Type B pancreatic cell (in vitro differentiated cells): ENCODE data around the gene WWC1. TPM values are rescaled to one million over a fixed set of nuclear protein-coding genes. Genes with fewer than 3 reads are reported as not detected.

ENCODE experiments used
- DNase-seq: peaks from one replicate; pipeline ENCODE4 v3.0.0; 2021; ENCODE audit warnings: mixed read lengths; ENCODE audit not compliant: unreplicated experiment; ENCODE audit errors: extremely low spot score
- H3K27ac Mint-ChIP-seq: 2 replicates; pipeline ENCODE4 v1.8.0; 2021; ENCODE audit warnings: mild to moderate bottlenecking, mixed read lengths
- H3K27me3 Mint-ChIP-seq: 2 replicates; pipeline ENCODE4 v1.8.0; 2021; ENCODE audit warnings: mixed read lengths
- H3K36me3 Mint-ChIP-seq: 2 replicates; pipeline ENCODE4 v1.8.0; 2021; ENCODE audit warnings: mixed read lengths
- H3K4me1 Mint-ChIP-seq: one replicate; pipeline ENCODE4 v1.8.0; 2021; ENCODE audit warnings: mixed read lengths; ENCODE audit not compliant: unreplicated experiment
- H3K4me3 Mint-ChIP-seq: 2 replicates; pipeline ENCODE4 v1.8.0; 2021; ENCODE audit warnings: mild to moderate bottlenecking, mixed read lengths
- H3K9me3 Mint-ChIP-seq: 2 replicates; pipeline ENCODE4 v1.8.0; 2021; ENCODE audit warnings: mixed read lengths
- total RNA-seq: library from RNA; stranded (reverse); gene quantifications from 2 replicates; pipeline ENCODE4 v1.2.1, GENCODE V29; 2021; ENCODE audit warnings: low replicate concordance
- TF ChIP-seq, protein P1 (sequence below): fragments of 200-600 bp; sonication (generic); conservative IDR thresholded peaks from 2 replicates; pipeline ENCODE4 v1.5.0; 2021; ENCODE audit warnings: antibody characterized with exemption, mild to moderate bottlenecking

WWC1 gene
- total RNA-seq, 1 donor from 2014 or later, result 80.1 TPM

DNA sequence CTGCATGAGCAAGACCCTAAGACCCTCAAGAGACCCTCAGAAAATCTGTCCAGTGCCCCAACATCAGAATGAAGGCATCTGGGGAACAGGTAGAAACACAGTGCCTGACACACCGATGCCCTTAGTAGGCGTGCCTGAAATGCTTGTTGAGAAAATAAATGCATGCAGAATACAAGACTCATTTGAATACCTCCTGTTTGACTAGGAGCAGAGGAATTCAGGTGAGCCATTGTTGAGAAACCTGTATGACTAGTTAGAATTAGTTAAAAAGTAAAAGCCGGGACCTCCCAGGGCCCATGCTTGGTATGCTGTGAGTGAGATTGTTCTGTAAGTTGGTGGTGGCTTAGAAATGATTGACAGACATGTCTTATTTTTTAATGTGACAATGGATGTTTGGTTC, 55.0 kb downstream of the WWC1 start:
- Mint-ChIP-seq H3K27me3 (peaks cover 3% of the 10 kb centered on the region), H3K4me3 (peak overlapping the region; percentile 83), H3K27ac (peak overlapping the region; percentile 98), H3K4me1 (peaks cover 44% of the 10 kb centered on the region), H3K9me3 (no peaks in the 10 kb centered on the region), H3K36me3 (peaks cover 29% of the 10 kb centered on the region)
- TF ChIP-seq, protein P1, sequence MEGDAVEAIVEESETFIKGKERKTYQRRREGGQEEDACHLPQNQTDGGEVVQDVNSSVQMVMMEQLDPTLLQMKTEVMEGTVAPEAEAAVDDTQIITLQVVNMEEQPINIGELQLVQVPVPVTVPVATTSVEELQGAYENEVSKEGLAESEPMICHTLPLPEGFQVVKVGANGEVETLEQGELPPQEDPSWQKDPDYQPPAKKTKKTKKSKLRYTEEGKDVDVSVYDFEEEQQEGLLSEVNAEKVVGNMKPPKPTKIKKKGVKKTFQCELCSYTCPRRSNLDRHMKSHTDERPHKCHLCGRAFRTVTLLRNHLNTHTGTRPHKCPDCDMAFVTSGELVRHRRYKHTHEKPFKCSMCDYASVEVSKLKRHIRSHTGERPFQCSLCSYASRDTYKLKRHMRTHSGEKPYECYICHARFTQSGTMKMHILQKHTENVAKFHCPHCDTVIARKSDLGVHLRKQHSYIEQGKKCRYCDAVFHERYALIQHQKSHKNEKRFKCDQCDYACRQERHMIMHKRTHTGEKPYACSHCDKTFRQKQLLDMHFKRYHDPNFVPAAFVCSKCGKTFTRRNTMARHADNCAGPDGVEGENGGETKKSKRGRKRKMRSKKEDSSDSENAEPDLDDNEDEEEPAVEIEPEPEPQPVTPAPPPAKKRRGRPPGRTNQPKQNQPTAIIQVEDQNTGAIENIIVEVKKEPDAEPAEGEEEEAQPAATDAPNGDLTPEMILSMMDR, result no peak
- no peak for DNase-seq

DNA sequence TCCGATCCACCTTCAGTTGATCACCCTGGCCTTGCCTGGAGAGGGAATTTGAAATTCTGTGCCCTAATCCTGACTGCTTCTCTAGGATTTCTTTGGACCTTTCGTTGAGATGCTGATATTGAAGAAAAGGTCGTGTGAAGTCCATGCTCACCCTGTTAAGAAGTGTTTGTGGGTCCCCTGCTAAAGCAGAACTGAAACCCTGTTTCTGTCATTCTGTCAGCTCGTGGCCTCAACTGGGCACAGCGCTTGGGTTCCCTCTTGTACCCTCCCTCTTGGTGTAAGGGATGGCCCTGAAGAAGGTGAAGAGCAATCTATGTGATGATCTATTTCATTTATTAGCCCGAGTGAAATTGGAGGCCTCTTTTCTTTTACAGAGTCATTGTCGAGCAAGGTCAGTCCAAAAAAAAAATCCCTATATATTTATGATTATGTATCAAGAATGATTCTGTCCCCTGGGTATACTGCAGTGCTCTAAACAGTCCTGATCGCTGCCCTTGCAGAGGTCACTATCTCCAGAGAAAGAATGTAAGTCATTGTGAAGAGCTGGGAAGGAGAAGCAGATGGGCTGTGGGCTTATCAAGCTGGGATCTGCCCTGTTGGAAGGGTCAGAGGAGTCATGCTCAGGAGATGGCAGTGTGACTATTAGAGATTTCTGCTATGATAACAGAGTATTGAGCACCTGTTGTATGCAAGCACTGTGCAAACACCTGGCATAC, 56.1 kb downstream of the WWC1 start:
- TF ChIP-seq, protein P1, result no peak
- H3K36me3 Mint-ChIP-seq, result peaks cover 23% of the 10 kb centered on the region
- no peak for DNase-seq
- H3K4me3 Mint-ChIP-seq, result peak overlapping the region; percentile 10
- H3K27me3 Mint-ChIP-seq, result peaks cover 3% of the 10 kb centered on the region
- H3K27ac Mint-ChIP-seq, result peak overlapping the region; percentile 98
- H3K4me1 Mint-ChIP-seq, result peaks cover 37% of the 10 kb centered on the region
- no peaks in the 10 kb centered on the region for H3K9me3 Mint-ChIP-seq

DNA sequence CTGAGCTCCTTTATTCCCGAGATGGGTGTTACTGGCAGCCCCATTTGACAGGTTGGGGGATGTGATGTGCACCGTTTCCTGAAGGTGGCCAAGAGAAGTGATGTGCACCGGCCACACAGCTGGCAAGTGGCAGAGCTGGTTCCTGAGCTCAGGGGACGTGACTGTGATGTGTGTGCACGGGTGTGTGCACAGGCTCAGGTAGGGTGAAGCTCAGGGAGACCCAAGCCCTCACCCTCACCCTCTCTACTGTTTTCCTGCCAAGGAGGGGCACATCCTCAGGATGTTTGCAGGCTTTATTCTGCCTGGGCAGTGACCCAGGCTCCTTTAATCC, 56.6 kb downstream of the WWC1 start:
- DNase-seq, result no peak
- peaks cover 3% of the 10 kb centered on the region for H3K27me3 Mint-ChIP-seq
- TF ChIP-seq, protein P1, result no peak
- no peaks in the 10 kb centered on the region for H3K9me3 Mint-ChIP-seq
- H3K27ac Mint-ChIP-seq, result peak overlapping the region; percentile 98
- H3K36me3 Mint-ChIP-seq, result peaks cover 23% of the 10 kb centered on the region
- H3K4me3 Mint-ChIP-seq, result no peak overlapping the region
- H3K4me1 Mint-ChIP-seq, result peaks cover 39% of the 10 kb centered on the region

DNA sequence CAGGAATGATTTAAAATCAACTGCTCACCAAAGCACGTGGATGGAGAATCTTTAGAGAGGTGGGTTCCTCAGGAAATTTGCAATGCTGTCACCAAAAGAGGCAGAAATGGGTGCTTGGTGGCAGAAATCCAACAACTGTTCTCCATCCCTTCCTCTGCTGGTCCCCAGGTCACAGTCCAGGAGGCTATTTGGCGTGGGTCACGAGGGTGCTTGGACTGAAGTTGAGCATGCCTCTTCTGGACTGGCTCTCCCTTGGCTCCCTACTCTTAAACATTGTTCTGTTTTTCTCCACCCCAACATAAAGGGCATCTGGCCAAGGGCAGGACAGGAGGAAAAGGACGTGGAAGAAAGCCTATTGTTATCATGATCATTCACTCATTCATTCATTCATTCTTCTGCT, 58.9 kb downstream of the WWC1 start:
- Mint-ChIP-seq H3K4me1 (peaks cover 41% of the 10 kb centered on the region), H3K27ac (peak overlapping the region; percentile 25)

DNA sequence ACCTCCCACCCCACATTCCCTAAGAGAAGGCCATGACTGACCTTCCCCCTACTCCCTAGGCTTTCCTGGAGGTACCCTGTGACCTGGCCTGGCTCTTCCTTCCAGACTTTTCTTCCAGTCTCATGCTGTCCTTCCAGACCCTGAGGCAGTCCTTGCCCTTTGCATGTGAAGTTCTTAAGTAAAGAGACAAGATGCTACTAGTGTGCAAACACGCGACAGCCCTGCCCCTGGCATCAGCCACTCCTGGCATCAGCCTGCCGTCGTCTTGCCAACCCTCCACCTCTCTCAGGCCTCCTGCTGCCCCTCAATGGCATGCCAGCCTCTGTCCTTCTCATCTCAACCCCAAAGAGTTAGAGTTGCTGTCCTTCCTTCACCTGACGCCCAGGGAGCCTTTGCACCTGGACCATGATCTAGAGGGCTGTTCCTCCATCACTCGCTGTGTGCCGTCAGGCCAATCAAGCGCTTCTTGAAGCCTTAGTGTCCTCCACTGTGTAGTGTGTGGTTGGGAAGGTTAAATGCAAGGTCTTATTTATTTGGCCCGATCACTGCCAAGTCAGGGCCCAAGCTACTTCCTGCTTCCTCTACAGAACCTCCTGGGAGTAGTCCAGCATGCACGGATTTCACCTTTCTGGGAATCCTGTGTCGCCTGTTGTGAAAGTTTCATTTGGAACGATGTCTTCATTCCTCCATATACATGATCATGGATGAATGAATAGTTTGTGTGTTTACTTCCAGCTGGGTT, 61.9 kb downstream of the WWC1 start:
- peak overlapping the region; percentile 28 for H3K4me3 Mint-ChIP-seq
- DNase-seq, result no peak
- TF ChIP-seq, protein P1, result no peak
- H3K36me3 Mint-ChIP-seq, result peaks cover 5% of the 10 kb centered on the region
- H3K4me1 Mint-ChIP-seq, result peaks cover 36% of the 10 kb centered on the region
- peak overlapping the region; percentile 55 for H3K27ac Mint-ChIP-seq
- H3K9me3 Mint-ChIP-seq, result no peaks in the 10 kb centered on the region
- no peaks in the 10 kb centered on the region for H3K27me3 Mint-ChIP-seq

More for the DNA sequence above, 58.9 kb downstream of the WWC1 start:
- H3K9me3 Mint-ChIP-seq, result no peaks in the 10 kb centered on the region
- peaks cover 3% of the 10 kb centered on the region for H3K27me3 Mint-ChIP-seq
- TF ChIP-seq, protein P1, result no peak
- DNase-seq, result no peak
- no peak overlapping the region for H3K4me3 Mint-ChIP-seq
- H3K36me3 Mint-ChIP-seq, result peaks cover 15% of the 10 kb centered on the region
